ENCODE data around the gene ANXA2. TPM values are rescaled to one million over a fixed set of nuclear protein-coding genes. Genes with fewer than 3 reads are reported as not detected.
"Not testable (repeated sequence)": the region's sequence is repeated elsewhere in the genome, so short reads cannot be mapped to it uniquely, and the experiment has no call there.

ANXA2 gene
- total RNA-seq, 1 donor from 2014 or later = 214 TPM

GRCh38 chr15:60346077-60346476 is 51.7 kb downstream of the ANXA2 start:
- peaks cover 8% of the 10 kb centered on the region for H3K4me1 Mint-ChIP-seq

GRCh38 chr15:60345598-60345997 is 52.2 kb downstream of the ANXA2 start:
- Mint-ChIP-seq H3K4me1 (peaks cover 8% of the 10 kb centered on the region), H3K27me3 (no peaks in the 10 kb centered on the region), H3K36me3 (ENCODE audit: low read depth) (peaks cover 47% of the 10 kb centered on the region), H3K4me3 (no peak overlapping the region), H3K9me3 (no peaks in the 10 kb centered on the region), H3K27ac (no peak overlapping the region)
- DNase-seq = no peak
- intact Hi-C loops (cut with micrococcal nuclease) = no loop called here

More at GRCh38 chr15:60346077-60346476, 51.7 kb downstream of the ANXA2 start:
- no peak overlapping the region for H3K27ac Mint-ChIP-seq
- intact Hi-C loops (cut with micrococcal nuclease) = no loop called here
- H3K4me3 Mint-ChIP-seq = no peak overlapping the region
- DNase-seq = no peak
- no peaks in the 10 kb centered on the region for H3K9me3 Mint-ChIP-seq
- H3K27me3 Mint-ChIP-seq = no peaks in the 10 kb centered on the region
- H3K36me3 Mint-ChIP-seq (ENCODE audit: low read depth) = peaks cover 51% of the 10 kb centered on the region

- H3K9me3 Mint-ChIP-seq = no peaks in the 10 kb centered on the region
- peaks cover 41% of the 10 kb centered on the region for H3K36me3 Mint-ChIP-seq (ENCODE audit: low read depth)
- intact Hi-C loops (cut with micrococcal nuclease) = no loop called here
- H3K27me3 Mint-ChIP-seq = peaks cover 2% of the 10 kb centered on the region
- no peak for DNase-seq
- H3K4me1 Mint-ChIP-seq = peaks cover 6% of the 10 kb centered on the region
- no peak overlapping the region for H3K27ac Mint-ChIP-seq
- H3K4me3 Mint-ChIP-seq = no peak overlapping the region
Measured at GRCh38 chr15:60344987-60345386, 52.8 kb downstream of the ANXA2 start.

GRCh38 chr15:60344461-60344860 is 53.3 kb downstream of the ANXA2 start:
- DNase-seq = no peak
- H3K4me3 Mint-ChIP-seq = no peak overlapping the region
- peaks cover 6% of the 10 kb centered on the region for H3K4me1 Mint-ChIP-seq
- peaks cover 39% of the 10 kb centered on the region for H3K36me3 Mint-ChIP-seq (ENCODE audit: low read depth)
- no peak overlapping the region for H3K27ac Mint-ChIP-seq
- peaks cover 3% of the 10 kb centered on the region for H3K27me3 Mint-ChIP-seq
- intact Hi-C loops (cut with micrococcal nuclease) = no loop called here
- no peaks in the 10 kb centered on the region for H3K9me3 Mint-ChIP-seq

- Mint-ChIP-seq H3K36me3 (ENCODE audit: low read depth) (peaks cover 32% of the 10 kb centered on the region), H3K4me1 (peaks cover 6% of the 10 kb centered on the region), H3K27ac (no peak overlapping the region), H3K27me3 (peaks cover 3% of the 10 kb centered on the region), H3K9me3 (no peaks in the 10 kb centered on the region), H3K4me3 (no peak overlapping the region)
- no peak for DNase-seq
- intact Hi-C loops (cut with micrococcal nuclease) = no loop called here
Measured at GRCh38 chr15:60343221-60343970, 54.4 kb downstream of the ANXA2 start.

- intact Hi-C loops (cut with micrococcal nuclease) = no loop called here
- Mint-ChIP-seq H3K4me1 (peaks cover 6% of the 10 kb centered on the region), H3K27ac (no peak overlapping the region), H3K36me3 (ENCODE audit: low read depth) (peaks cover 6% of the 10 kb centered on the region), H3K27me3 (peaks cover 9% of the 10 kb centered on the region), H3K9me3 (no peaks in the 10 kb centered on the region), H3K4me3 (no peak overlapping the region)
- no peak for DNase-seq
Measured at GRCh38 chr15:60340207-60340921, 57.4 kb downstream of the ANXA2 start.

GRCh38 chr15:60339236-60339635 is 58.5 kb downstream of the ANXA2 start:
- Mint-ChIP-seq H3K27me3 (peaks cover 18% of the 10 kb centered on the region), H3K27ac (no peak overlapping the region), H3K4me1 (peaks cover 6% of the 10 kb centered on the region), H3K36me3 (ENCODE audit: low read depth) (peaks cover 5% of the 10 kb centered on the region), H3K9me3 (no peaks in the 10 kb centered on the region), H3K4me3 (no peak overlapping the region)
- intact Hi-C loops (cut with micrococcal nuclease) = no loop called here
- no peak for DNase-seq

- DNase-seq = no peak
- H3K27me3 Mint-ChIP-seq = peaks cover 22% of the 10 kb centered on the region
- peaks cover 6% of the 10 kb centered on the region for H3K4me1 Mint-ChIP-seq
- intact Hi-C loops (cut with micrococcal nuclease) = no loop called here
- H3K36me3 Mint-ChIP-seq (ENCODE audit: low read depth) = peaks cover 2% of the 10 kb centered on the region
- no peaks in the 10 kb centered on the region for H3K9me3 Mint-ChIP-seq
- no peak overlapping the region for H3K27ac Mint-ChIP-seq
- no peak overlapping the region for H3K4me3 Mint-ChIP-seq
Measured at GRCh38 chr15:60338810-60339209, 59.0 kb downstream of the ANXA2 start.

- H3K36me3 Mint-ChIP-seq (ENCODE audit: low read depth) = no peaks in the 10 kb centered on the region
- intact Hi-C loops (cut with micrococcal nuclease) = no loop called here
- H3K9me3 Mint-ChIP-seq = no peaks in the 10 kb centered on the region
- no peak overlapping the region for H3K27ac Mint-ChIP-seq
- H3K4me1 Mint-ChIP-seq = no peaks in the 10 kb centered on the region
- no peak overlapping the region for H3K4me3 Mint-ChIP-seq
- H3K27me3 Mint-ChIP-seq = peaks cover 38% of the 10 kb centered on the region
- no peak for DNase-seq
Measured at GRCh38 chr15:60337076-60337475, 60.7 kb downstream of the ANXA2 start.

GRCh38 chr15:60335296-60335695 is 62.5 kb downstream of the ANXA2 start:
- H3K27ac Mint-ChIP-seq; H3K4me1 Mint-ChIP-seq; H3K4me3 Mint-ChIP-seq; H3K9me3 Mint-ChIP-seq; DNase-seq; H3K36me3 Mint-ChIP-seq (ENCODE audit: low read depth); intact Hi-C loops (cut with micrococcal nuclease): not testable (repeated sequence)
- H3K27me3 Mint-ChIP-seq = peaks cover 51% of the 10 kb centered on the region

GRCh38 chr15:60328852-60329443 is 68.8 kb downstream of the ANXA2 start:
- H3K4me3 Mint-ChIP-seq = no peak overlapping the region
- no peak overlapping the region for H3K27ac Mint-ChIP-seq
- peak; percentile 73 for DNase-seq
- H3K4me1 Mint-ChIP-seq = peaks cover 7% of the 10 kb centered on the region
- H3K36me3 Mint-ChIP-seq (ENCODE audit: low read depth) = no peaks in the 10 kb centered on the region
- no peaks in the 10 kb centered on the region for H3K9me3 Mint-ChIP-seq
- H3K27me3 Mint-ChIP-seq = peaks cover 75% of the 10 kb centered on the region
- intact Hi-C loops (cut with micrococcal nuclease) = loop anchor here (5.0 kb wide), 1 partner anchor 332 kb away; no protein-coding TSS in a partner anchor

GRCh38 chr15:60326824-60327654 is 70.7 kb downstream of the ANXA2 start:
- H3K27ac Mint-ChIP-seq = no peak overlapping the region
- DNase-seq = peak; percentile 83
- no peak overlapping the region for H3K4me3 Mint-ChIP-seq
- peaks cover 7% of the 10 kb centered on the region for H3K4me1 Mint-ChIP-seq
- H3K36me3 Mint-ChIP-seq (ENCODE audit: low read depth) = no peaks in the 10 kb centered on the region
- intact Hi-C loops (cut with micrococcal nuclease) = loop anchor here (1.0 to 5.0 kb wide), 5 partner anchors 194 to 636 kb away; no protein-coding TSS in a partner anchor
- H3K27me3 Mint-ChIP-seq = peaks cover 70% of the 10 kb centered on the region
- no peaks in the 10 kb centered on the region for H3K9me3 Mint-ChIP-seq

- Mint-ChIP-seq H3K27me3 (peaks cover 65% of the 10 kb centered on the region), H3K4me1 (peaks cover 7% of the 10 kb centered on the region), H3K9me3 (no peaks in the 10 kb centered on the region), H3K27ac (no peak overlapping the region), H3K4me3 (no peak overlapping the region), H3K36me3 (ENCODE audit: low read depth) (no peaks in the 10 kb centered on the region)
- DNase-seq = no peak
- intact Hi-C loops (cut with micrococcal nuclease) = loop anchor here (2.0 to 5.0 kb wide), 3 partner anchors 194 to 636 kb away; no protein-coding TSS in a partner anchor
Measured at GRCh38 chr15:60326343-60326742, 71.4 kb downstream of the ANXA2 start.

All from activated CD4-positive, alpha-beta T cell treated with anti-CD3 and anti-CD28 coated beads, Interleukin-2, amount 10 ng/mL, durations not matched to agents 24 days and 14 days (primary cell).